Transverse colon (tissue), 4 donors: ENCODE measurements around the gene PILRA. TPM values are rescaled to one million over a fixed set of nuclear protein-coding genes. Genes with fewer than 3 reads are reported as not detected.

ENCODE experiments used
- DNase-seq: peaks from one replicate; pipeline ENCODE4 v3.0.0-alpha.2; 2019
- H3K27ac ChIP-seq, 4 donors: fragments of 200-600 bp; sonication (generic); 2 replicates each; pipeline ENCODE4 v1.5.1; 2016 to 2018; ENCODE audit warnings: inconsistent platforms in 4 of 4
- H3K27me3 ChIP-seq: fragments of 200-600 bp; sonication (generic); 2 replicates; pipeline ENCODE4 v1.5.1; 2017; ENCODE audit warnings: inconsistent platforms
- H3K36me3 ChIP-seq, 4 donors: fragments of 200-600 bp; sonication (generic); 2 replicates each; pipeline ENCODE4 v1.5.1; 2017 to 2019; ENCODE audit warnings: inconsistent platforms in 4 of 4
- H3K4me1 ChIP-seq, 4 donors: fragments of 200-600 bp; sonication (generic); 2 replicates each; pipeline ENCODE4 v1.5.1; 2017 to 2020; ENCODE audit warnings: inconsistent platforms in 4 of 4
- H3K4me3 ChIP-seq, 4 donors: fragments of 200-600 bp; sonication (generic); 1 replicate in 1 of 4; 2 replicates in 3 of 4; pipeline versions ENCODE4 v1.5.1 to v1.6.1; 2017 to 2019; ENCODE audit warnings: inconsistent platforms in 4 of 4
- H3K9me3 ChIP-seq, 2 donors: fragments of 200-600 bp; sonication (generic); 2 replicates each; pipeline ENCODE4 v1.5.1; 2017 to 2019; ENCODE audit warnings: inconsistent platforms in 2 of 2
- EP300 ChIP-seq: sonication (generic); formaldehyde crosslinking; IDR thresholded peaks from one replicate; pipeline ENCODE4 v1.6.1; 2017; ENCODE audit warnings: antibody characterized with exemption, low read depth
- POLR2A ChIP-seq: fragments of 450-650 bp; IDR thresholded peaks from one replicate; pipeline ENCODE4 v1.6.1; 2016; ENCODE audit warnings: antibody characterized with exemption, mild to moderate bottlenecking, moderate library complexity
- POLR2AphosphoS5 ChIP-seq, 3 donors: sonication (generic); formaldehyde crosslinking; IDR thresholded peaks; one replicate each; pipeline ENCODE4 v1.6.1; 2016; ENCODE audit warnings: antibody characterized with exemption in 3 of 3
- WGBS, 2 donors: methylation state at CpG; one replicate each; pipeline ENCODE4 v1.1.5; 2018; ENCODE audit warnings: low coverage in 1 of 2; 5-methylcytosine and 5-hydroxymethylcytosine counted together
- in situ Hi-C, 4 donors: fragments of 200-750 bp; cut with MboI; loops; one replicate each; pipeline versions ENCODE4 v1.15.0 to v1.15.1; 2017; ENCODE audit warnings: low sequenced_read_pairs in 3 of 4, low pct_ligation_motif_present in 1 of 4, low pct_unique_long_range_greater_than_20kb in 1 of 4
- intact Hi-C: fragments of 100-400 bp; cut with DNase I; formaldehyde crosslinking; loops from one replicate; pipeline ENCODE4 v1.15.1; 2023; ENCODE audit warnings: low total_unique reads
- total RNA-seq, 4 donors: library from RNA; depleted of rRNA; stranded (reverse); fragments of >200 nt; gene quantifications; one replicate each; pipeline ENCODE4 v1.1.0, GENCODE V29; 2016
- TF ChIP-seq, protein P1 (sequence below), 5 experiments: fragments of 200-600 bp in 3 of 5; fragments of 450-650 bp in 2 of 5; sonication (generic) in 3 of 5; IDR thresholded peaks; 1 replicate in 2 of 5; 2 replicates in 3 of 5; pipeline ENCODE4 v1.5.1; 2016 to 2017; ENCODE audit warnings: antibody characterized with exemption in 5 of 5, inconsistent platforms in 3 of 5, mild to moderate bottlenecking in 2 of 5, moderate library complexity in 1 of 5

The PILRA gene
- total RNA-seq, 4 donors from 2014 or later, result 1.9 to 4.9 TPM; not detected in 2

DNA sequence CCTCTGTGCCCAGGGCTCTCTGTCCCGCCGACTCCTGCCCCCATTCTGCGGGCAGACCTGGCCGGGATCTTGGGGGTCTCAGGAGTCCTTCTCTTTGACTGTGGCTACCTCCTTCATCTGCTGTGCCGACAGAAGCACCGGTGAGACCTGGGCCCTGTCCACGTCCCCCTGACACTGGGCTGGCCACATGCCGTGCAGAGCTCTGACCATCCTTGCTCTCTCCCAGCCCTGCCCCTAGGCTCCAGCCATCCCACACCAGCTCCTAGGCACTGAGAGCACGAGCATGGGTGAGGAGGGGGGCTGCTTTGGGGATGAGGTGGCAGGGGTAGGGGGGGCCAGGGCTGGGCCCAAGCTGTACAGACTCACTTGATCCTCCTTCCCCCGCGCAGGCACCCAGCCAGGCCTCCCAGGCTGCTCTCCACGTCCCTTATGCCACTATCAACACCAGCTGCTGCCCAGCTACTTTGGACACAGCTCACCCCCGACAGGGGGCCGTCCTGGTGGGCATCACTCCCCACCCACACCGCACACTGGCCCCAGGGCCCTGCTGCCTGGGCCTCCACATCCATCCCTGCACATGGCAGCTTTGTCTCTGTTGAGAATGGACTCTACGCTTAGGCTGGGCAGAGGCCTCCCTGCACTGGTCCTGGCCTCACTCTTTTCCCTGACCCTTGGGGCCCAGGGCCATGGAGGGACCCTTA, 20.2 kb upstream of the PILRA start:
- Histone ChIP-seq H3K9me3 (no peaks in the 10 kb centered on the region), H3K27me3 (no peaks in the 10 kb centered on the region), H3K4me3 (no peak overlapping the region), H3K36me3 (peaks cover 0 to 49% (median 24%) of the 10 kb centered on the region in 4 donors), H3K27ac (no peak overlapping the region), H3K4me1 (no peaks in the 10 kb centered on the region)
- intact Hi-C loops, result no loop called here
- whole genome bisulfite sequencing, 2 donors, result 93% methylated on average over 15 of the region's 16 CpGs; no CpG with 5 or more reads in 1 of the 2 donors
- in situ Hi-C loops, result no loop called here
- TF ChIP-seq EP300, result no peak
- TF ChIP-seq, protein P1, sequence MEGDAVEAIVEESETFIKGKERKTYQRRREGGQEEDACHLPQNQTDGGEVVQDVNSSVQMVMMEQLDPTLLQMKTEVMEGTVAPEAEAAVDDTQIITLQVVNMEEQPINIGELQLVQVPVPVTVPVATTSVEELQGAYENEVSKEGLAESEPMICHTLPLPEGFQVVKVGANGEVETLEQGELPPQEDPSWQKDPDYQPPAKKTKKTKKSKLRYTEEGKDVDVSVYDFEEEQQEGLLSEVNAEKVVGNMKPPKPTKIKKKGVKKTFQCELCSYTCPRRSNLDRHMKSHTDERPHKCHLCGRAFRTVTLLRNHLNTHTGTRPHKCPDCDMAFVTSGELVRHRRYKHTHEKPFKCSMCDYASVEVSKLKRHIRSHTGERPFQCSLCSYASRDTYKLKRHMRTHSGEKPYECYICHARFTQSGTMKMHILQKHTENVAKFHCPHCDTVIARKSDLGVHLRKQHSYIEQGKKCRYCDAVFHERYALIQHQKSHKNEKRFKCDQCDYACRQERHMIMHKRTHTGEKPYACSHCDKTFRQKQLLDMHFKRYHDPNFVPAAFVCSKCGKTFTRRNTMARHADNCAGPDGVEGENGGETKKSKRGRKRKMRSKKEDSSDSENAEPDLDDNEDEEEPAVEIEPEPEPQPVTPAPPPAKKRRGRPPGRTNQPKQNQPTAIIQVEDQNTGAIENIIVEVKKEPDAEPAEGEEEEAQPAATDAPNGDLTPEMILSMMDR (IDR thresholded peaks at IDR 0.05), result no peak
- DNase-seq, result no peak

GRCh38 chr7:100353685-100354330, 19.5 kb upstream of the PILRA start:
- in situ Hi-C loops, result no loop called here
- Histone ChIP-seq H3K36me3 (peaks cover 0 to 56% (median 23%) of the 10 kb centered on the region in 4 donors), H3K9me3 (no peaks in the 10 kb centered on the region), H3K4me3 (no peak overlapping the region), H3K4me1 (no peaks in the 10 kb centered on the region), H3K27ac (no peak overlapping the region), H3K27me3 (no peaks in the 10 kb centered on the region)
- 73% methylated on average over 4 of the region's 6 CpGs; no CpG with 5 or more reads in 1 of the 2 donors for WGBS, 2 donors
- no peak for DNase-seq
- TF ChIP-seq, protein P1 (IDR thresholded peaks at IDR 0.05), result no peak
- no peak for TF ChIP-seq POLR2AphosphoS5 (IDR thresholded peaks at IDR 0.05)
- TF ChIP-seq POLR2A, result no peak
- no peak for TF ChIP-seq EP300
- intact Hi-C loops, result no loop called here

DNA sequence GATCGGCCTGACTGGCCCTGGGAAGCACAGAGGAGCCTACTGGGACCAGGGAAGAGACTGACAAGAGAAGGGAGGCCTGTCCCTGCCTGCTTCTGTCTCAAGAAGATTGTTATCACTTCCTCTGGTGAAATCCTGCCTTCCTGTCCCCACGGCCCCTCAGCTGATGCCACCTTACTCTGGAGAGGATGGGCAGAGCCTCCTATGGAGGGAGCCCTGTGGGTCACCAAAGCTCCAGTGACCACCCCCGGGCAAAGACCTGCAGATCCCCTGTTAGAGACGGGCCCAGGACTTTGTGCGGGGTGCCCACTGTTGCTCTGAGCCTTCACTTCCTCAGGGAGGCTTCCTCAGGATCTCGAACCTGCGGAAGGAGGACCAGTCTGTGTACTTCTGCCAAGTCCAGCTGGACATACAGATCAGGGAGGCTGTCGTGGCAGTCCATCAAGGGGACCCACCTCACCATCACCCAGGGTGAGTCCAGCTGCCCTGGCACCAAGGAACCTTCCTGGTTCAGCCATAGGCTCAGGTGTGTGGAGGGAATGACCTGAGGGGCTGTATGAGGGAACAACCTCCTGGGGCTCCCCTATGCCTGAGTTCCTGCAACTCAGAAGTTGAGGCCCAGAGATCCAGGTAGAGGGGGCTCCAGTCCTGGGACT, 16.7 kb upstream of the PILRA start:
- Histone ChIP-seq H3K27me3 (no peaks in the 10 kb centered on the region), H3K9me3 (no peaks in the 10 kb centered on the region), H3K36me3 (peaks cover 0 to 63% (median 31%) of the 10 kb centered on the region in 4 donors), H3K4me1 (no peaks in the 10 kb centered on the region), H3K4me3 (no peak overlapping the region), H3K27ac (no peak overlapping the region)
- in situ Hi-C loops, result no loop called here
- intact Hi-C loops, result no loop called here
- DNase-seq, result no peak
- TF ChIP-seq POLR2A (no peak), POLR2AphosphoS5 (IDR thresholded peaks at IDR 0.05) (no peak), EP300 (no peak)
- TF ChIP-seq, protein P1 (IDR thresholded peaks at IDR 0.05), result no peak
- 86% methylated on average over 8 of the region's 8 CpGs; no CpG with 5 or more reads in 1 of the 2 donors for WGBS, 2 donors

- no peaks in the 10 kb centered on the region for H3K4me1 ChIP-seq
- no peak for TF ChIP-seq EP300
- TF ChIP-seq POLR2A, result no peak
- no peak for TF ChIP-seq POLR2AphosphoS5 (IDR thresholded peaks at IDR 0.05)
- TF ChIP-seq, protein P1 (IDR thresholded peaks at IDR 0.05), result no peak
- H3K9me3 ChIP-seq, result no peaks in the 10 kb centered on the region
- H3K36me3 ChIP-seq, result peaks cover 0 to 68% (median 34%) of the 10 kb centered on the region in 4 donors
- in situ Hi-C loops, result no loop called here
- H3K27me3 ChIP-seq, result no peaks in the 10 kb centered on the region
- no peak for DNase-seq
- H3K4me3 ChIP-seq, result no peak overlapping the region
- intact Hi-C loops, result no loop called here
- 97% methylated on average over 6 of the region's 6 CpGs; no CpG with 5 or more reads in 1 of the 2 donors for WGBS, 2 donors
- no peak overlapping the region for H3K27ac ChIP-seq
Measured at GRCh38 chr7:100357131-100357561, 16.1 kb upstream of the PILRA start.
